ENCODE results near the gene FBXL15.
"Not testable (repeated sequence)": the region's sequence is repeated elsewhere in the genome, so short reads cannot be mapped to it uniquely, and the experiment has no call there.

Gene FBXL15

GRCh38 chr10:102431452-102432124 lies 11.0 kb downstream of the FBXL15 start:
- DNase-seq: peak; percentile 28

DNA sequence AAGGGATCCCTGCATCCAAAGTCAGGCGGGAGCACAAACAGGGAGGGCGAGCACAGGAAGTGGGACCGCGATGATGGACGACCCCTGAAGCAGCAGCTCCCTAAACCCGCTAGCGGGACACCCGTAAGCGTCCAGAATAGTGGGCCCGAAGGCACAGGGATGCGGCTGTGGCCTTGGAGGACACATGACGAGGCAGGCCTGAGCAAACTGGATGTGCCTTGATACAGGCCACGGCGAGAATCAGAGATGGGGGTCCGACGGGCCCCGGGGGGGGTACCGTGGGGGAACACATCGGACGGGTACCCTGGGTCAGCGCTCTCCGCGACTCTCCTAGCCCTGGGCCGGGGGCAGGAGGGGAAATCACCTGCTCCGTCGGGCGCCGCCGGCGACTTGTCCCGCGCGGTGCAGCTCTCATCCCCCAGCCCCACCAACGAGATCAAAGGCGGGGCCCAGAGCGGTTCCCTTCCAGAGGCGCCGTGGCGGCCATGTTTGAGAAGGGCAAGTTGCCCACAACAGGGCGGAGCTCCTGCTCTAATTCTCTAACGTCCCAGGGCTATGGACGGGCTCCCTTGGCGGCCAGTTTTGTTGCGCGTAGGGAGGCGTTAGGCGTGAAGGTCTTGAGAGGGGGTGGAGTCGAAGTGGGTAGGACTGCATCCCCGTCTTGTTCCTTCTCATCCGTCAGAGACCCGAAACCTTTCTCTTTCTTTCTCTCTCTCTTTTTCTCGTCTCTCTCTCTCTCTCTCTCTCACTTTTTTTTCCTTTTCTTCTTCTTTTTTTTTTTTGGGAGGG lies 11.7 kb downstream of the FBXL15 start, which contains the start of gene CUEDC2:
Gene CUEDC2, minus strand, starts transcription at position 413 of the 789 bp plus-strand sequence. CDS start 7,386 bp downstream, outside the sequence.
- peak; percentile 97 for DNase-seq

DNA sequence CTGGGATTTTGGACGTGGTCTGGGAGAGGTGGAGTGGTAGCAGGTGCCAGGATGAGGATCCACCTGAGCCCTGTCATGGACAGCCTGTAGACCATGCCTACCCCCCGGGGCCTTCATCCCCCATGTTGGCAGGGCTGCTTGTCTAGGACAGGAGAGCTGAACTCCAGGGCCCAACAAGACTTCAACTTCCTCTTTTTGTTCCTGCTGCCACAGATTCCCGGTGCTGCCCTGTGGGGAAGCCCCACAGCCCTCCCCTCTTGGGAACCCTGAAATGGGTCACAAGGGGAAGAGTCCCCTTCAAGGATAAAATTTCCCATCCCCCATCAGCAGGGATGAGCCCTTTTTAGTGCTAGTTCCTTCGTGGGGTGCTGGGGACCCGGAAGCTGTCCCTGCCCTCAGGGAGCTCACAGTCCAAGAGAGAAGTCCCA lies 13.0 kb downstream of the FBXL15 start:
- no peak for DNase-seq

DNA sequence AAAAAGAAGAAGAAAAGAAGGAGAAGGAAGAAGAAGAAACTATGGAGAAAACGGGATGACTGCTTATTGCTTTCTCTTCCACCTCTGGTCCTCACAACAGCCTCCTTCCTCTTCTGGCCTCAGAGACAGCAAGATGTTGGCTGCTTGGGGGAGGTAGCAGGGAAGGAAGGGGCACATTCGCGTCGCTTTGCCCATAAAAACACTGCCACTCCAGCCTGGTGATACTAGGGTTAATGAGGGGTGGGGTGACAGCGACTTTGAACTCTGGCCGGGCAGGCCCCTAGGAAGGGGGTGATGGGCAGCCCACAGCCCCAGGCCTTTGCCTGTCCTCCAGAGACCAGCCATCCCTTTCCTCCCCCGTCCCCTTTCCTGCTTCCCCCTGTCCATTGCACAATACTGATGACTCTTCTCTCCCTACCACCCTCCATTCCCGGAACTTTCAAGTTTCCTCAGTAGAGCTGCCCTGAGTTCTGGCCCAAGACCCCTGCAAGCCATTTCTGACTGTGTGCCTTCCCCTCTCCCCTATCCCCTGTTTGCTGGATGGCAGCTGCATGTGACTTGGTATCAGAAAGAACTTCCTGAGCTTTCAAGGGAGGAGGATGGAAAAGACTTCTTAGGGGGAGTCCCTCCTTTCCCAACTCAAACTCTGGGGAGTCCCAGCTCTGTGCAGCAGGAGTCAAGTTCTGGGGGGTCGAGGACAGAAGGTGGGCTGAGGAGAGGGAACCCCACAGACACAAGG lies 13.9 kb downstream of the FBXL15 start:
- DNase-seq: peak; percentile 25

GRCh38 chr10:102435133-102435497 lies 14.5 kb downstream of the FBXL15 start:
- DNase-seq: no peak

GRCh38 chr10:102435529-102436233 lies 15.0 kb downstream of the FBXL15 start:
- no peak for DNase-seq

DNA sequence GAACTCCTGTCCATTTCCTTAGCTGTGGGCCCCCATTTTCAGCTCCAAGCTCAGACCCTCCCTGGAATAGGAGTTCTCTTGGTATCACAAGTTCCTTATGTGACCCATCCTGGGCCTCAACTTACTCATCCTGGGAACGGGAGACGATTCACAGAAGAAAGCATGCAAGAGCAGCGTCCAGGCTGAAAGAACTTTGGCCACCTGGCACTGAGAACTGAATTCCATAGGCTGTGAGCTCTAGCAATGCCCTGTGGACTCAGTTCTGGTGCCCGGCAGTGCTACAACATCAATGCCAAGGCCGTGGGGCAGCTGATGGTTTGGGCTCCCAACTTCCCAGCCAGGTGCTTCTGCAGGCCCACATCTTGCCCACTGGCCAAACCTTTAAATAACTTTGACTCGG lies 15.7 kb downstream of the FBXL15 start:
- no peak for DNase-seq

- DNase-seq: no peak
These were observed 16.9 kb downstream of the FBXL15 start for GRCh38 chr10:102437515-102437914.

- DNase-seq: no peak
These were observed 17.7 kb downstream of the FBXL15 start for GRCh38 chr10:102438374-102438773.

GRCh38 chr10:102444851-102445250 lies 24.2 kb downstream of the FBXL15 start:
- DNase-seq: no peak

DNA sequence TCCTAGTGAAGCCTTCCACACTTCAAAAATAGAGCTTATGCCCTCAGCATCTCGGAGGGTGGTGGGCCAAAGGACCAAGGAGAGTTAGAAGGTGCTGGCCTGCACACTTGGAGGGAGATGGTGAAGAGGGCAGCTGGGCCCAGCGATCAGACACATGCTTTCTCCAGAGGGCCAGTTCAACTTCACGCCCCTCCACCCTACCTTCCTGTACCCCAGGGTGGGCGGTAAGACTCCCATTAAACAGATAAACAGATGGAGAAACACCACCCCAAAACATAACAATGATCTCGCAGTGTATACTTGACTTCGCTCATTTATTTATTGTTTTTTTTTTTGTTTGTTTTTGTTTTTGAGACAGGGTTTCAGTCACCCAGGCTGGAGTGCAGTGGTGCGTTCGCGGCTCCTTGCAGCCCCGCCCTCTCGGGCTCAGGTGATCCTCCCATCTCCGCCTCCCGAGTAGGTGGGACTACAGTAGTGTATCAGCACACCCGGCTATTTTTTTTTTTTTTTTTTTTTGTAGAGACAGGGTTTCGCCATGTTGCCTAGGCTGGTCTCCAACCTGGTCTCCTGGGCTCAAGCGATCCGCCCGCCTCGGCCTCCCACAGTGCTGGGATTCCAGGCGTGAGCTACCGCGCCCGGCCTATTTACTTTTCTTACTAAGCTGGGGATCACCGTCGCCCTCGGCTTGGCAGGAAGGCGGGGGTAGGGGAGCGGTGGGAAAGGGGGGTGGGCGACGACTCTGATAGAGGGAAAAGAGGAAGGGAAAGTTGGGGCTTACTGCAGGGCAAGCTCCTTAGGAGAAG lies 28.9 kb downstream of the FBXL15 start:
- peak; percentile 58 for DNase-seq

DNA sequence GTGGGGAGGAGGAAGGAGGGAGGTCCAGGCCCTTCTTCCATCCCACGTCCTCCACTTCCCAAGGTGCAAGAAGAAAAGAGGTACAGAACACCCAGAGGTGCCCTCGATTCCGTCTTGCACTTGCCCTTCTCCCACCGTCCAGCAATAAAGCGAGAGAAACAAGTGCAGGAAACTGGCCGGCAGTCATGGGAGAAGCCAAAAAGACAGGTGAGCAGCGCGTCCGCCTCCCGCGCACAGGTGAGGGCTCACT lies 29.4 kb downstream of the FBXL15 start:
- no peak for DNase-seq

DNA sequence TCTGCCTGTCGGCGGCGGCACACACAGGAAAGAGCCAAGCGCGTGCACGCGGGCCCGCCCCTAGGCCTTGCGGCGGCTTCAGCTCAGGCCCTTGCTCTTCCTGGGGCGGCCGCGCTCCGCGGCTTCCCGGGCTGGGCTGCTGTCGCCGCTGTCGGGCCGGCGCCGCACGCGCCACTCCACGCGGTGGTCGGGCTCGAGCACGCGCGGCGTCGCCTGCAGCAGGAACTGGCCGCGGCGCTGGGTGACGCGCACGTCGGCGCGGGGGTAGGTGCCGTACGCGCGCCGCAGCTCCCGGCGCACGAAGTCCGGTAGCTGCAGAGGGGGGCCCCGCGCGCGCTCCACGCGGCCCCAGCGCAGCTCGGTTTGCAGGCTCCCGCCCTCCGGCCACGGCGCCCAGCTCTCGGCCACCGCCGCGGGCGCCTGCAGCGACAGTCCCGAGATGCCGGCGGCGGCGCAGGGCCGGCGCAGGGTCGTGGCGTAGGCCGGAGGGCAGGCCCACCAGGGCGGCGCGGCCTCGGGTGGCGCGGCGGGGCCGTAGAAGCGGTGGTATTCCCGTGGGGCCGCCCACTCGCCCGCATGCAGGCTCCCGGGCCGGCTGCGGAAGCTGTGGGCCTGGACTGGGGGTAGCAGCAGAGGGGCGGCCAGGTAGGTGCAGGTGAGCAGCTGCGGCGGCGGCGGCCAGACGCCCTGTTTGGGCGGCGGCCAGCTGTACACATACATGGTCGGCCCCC lies 29.9 kb downstream of the FBXL15 start:
- DNase-seq: peak; percentile 62

DNA sequence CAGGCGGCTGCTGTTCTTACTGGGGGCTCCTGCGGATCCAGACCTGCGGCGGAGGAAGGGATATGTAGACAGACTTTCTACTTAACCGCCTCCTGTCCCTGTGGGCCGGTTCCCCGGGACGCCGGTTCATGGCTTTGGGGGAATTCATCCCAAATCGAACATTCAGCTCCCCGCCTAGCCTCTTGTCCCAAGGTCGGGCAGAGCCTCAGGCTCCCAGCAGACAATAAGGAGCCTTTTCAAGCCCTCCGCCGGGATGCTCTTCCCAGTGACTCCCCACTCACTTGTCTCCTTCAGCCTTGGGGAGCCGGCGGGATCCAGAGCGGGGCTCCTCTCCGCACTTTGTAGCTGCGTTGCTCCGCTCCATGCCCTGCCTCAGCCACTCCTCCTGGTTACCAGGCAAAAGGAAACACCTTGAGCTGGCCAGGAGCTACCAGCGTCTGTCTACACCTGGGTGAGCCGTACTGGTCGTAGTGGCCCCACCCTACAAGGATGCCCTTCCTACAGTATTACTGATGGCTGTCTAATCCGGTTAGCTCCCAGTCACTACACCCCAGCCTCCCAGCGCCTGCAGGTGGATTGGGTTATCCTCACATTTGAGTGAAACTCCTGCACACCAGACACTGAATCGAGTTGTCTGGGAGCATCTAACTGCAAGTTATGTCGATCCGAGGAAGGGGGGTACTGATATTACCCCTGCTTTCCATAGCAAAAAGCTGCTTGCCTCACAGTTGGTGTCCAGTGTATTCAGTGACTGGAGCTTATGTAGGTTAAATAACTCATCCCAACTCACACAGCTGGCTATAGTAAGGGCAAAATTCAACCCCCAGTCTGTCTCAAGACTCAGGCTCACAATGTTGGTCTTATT lies 30.7 kb downstream of the FBXL15 start, which contains the start of gene C10orf95:
Gene C10orf95, minus strand, starts transcription at position 439 of the 865 bp plus-strand sequence. CDS start 450 bp downstream, outside the sequence.
- no peak for DNase-seq

- no peak for DNase-seq
These were observed 32.2 kb downstream of the FBXL15 start for GRCh38 chr10:102452672-102453340.

DNA sequence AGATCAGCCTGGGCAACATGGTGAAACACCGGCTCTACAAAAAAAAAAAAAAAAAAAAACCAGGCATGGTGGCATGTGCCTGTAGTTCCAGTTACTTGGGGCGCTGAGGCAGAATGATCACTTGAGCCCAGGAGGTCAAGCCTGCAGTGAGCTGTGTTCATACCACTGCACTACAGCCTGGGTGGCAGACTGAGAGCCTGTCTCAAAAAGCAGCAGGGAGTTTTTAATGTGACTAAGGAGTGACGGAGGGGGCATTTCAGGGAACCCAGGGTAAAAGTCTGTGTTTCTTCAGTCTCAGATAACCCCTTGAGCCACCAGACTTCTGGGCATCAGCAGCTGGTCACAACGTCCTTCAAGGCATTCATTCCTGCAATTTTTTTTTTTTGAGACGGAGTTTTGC lies 32.9 kb downstream of the FBXL15 start:
- DNase-seq: no peak

DNA sequence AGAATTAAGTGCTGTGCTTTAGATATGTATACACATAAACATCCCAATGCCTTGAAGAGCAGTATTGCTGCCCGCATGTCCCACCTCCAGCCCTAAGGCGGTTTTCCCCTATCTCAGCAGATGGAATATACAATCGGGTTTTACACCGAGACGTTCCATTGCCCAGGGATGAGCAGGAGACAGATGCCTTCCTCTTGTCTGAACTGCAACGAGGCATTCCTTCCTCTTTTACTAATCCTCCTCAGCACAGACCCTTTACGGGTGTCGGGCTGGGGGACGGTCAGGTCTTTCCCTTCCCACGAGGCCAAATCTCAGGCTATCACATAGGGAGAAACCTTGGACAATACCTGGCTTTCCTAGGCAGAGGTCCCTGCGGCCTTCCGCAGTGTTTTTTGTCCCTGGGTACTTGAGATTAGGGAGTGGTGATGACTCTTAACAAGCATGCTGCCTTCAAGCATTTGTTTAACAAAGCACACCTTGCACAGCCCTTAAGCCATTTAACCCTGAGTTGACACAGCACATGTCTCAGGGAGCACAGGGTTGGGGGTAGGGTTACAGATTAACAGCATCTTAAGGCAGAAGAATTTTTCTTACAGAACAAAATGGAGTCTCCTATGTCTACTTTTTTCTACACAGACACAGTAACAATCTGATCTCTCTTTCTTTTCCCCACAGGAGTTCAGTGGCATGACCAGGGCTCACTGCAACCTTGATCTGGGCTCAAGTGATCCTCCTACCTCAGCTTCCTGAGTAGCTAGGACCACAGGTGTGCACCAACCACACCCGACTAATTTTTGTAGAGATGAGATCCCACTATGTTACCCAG lies 34.2 kb downstream of the FBXL15 start:
- not testable (repeated sequence) for DNase-seq

GRCh38 chr10:102455893-102456471 lies 35.3 kb downstream of the FBXL15 start:
- no peak for DNase-seq

Data from kidney glomerular epithelial cell (primary cell).